ENCODE data around the gene ATXN7L3.

Gene ATXN7L3

GRCh38 chr17:44184212-44184810, 15.4 kb downstream of the ATXN7L3 start:
- no peak overlapping the region for H3K27ac ChIP-seq
- H3K27me3 ChIP-seq = no peaks in the 10 kb centered on the region
- peaks cover 3 to 23% (median 14%) of the 10 kb centered on the region in 3 donors for H3K36me3 ChIP-seq
- TF ChIP-seq, protein P1, sequence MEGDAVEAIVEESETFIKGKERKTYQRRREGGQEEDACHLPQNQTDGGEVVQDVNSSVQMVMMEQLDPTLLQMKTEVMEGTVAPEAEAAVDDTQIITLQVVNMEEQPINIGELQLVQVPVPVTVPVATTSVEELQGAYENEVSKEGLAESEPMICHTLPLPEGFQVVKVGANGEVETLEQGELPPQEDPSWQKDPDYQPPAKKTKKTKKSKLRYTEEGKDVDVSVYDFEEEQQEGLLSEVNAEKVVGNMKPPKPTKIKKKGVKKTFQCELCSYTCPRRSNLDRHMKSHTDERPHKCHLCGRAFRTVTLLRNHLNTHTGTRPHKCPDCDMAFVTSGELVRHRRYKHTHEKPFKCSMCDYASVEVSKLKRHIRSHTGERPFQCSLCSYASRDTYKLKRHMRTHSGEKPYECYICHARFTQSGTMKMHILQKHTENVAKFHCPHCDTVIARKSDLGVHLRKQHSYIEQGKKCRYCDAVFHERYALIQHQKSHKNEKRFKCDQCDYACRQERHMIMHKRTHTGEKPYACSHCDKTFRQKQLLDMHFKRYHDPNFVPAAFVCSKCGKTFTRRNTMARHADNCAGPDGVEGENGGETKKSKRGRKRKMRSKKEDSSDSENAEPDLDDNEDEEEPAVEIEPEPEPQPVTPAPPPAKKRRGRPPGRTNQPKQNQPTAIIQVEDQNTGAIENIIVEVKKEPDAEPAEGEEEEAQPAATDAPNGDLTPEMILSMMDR (IDR thresholded peaks at IDR 0.05) = no peak
- no peak for DNase-seq
- H3K4me3 ChIP-seq = no peak overlapping the region
- intact Hi-C loops (cut with DNase I; ENCODE audit: low total_unique reads) = no loop called here
- H3K9me3 ChIP-seq = no peaks in the 10 kb centered on the region
- peaks cover 0 to 37% (median 29%) of the 10 kb centered on the region in 4 donors for H3K4me1 ChIP-seq

- Histone ChIP-seq H3K4me3 (no peak overlapping the region), H3K4me1 (peaks cover 0 to 27% (median 21%) of the 10 kb centered on the region in 4 donors), H3K27ac (no peak overlapping the region), H3K27me3 (no peaks in the 10 kb centered on the region), H3K36me3 (peaks cover 0 to 28% (median 21%) of the 10 kb centered on the region in 3 donors), H3K9me3 (no peaks in the 10 kb centered on the region)
- intact Hi-C loops (cut with DNase I; ENCODE audit: low total_unique reads) = no loop called here
- no peak for DNase-seq
- TF ChIP-seq, protein P1 (IDR thresholded peaks at IDR 0.05) = no peak
These were observed 16.7 kb downstream of the ATXN7L3 start for GRCh38 chr17:44183024-44183423.

- H3K4me3 ChIP-seq = no peak overlapping the region
These were observed 21.6 kb downstream of the ATXN7L3 start for GRCh38 chr17:44178133-44178532.

GRCh38 chr17:44177640-44178039, 22.0 kb downstream of the ATXN7L3 start:
- no peak overlapping the region for H3K27ac ChIP-seq
- TF ChIP-seq, protein P1 (IDR thresholded peaks at IDR 0.05) = no peak
- H3K9me3 ChIP-seq = no peaks in the 10 kb centered on the region
- no peak overlapping the region for H3K4me3 ChIP-seq
- peaks cover 0 to 59% (median 37%) of the 10 kb centered on the region in 3 donors for H3K36me3 ChIP-seq
- no peak for DNase-seq
- intact Hi-C loops (cut with DNase I; ENCODE audit: low total_unique reads) = no loop called here
- no peaks in the 10 kb centered on the region for H3K27me3 ChIP-seq
- no peaks in the 10 kb centered on the region for H3K4me1 ChIP-seq

More at GRCh38 chr17:44178133-44178532, 21.6 kb downstream of the ATXN7L3 start:
- no peak overlapping the region for H3K27ac ChIP-seq
- H3K36me3 ChIP-seq = peaks cover 0 to 62% (median 37%) of the 10 kb centered on the region in 3 donors
- TF ChIP-seq, protein P1 (IDR thresholded peaks at IDR 0.05) = no peak
- no peak for DNase-seq
- no peaks in the 10 kb centered on the region for H3K27me3 ChIP-seq
- intact Hi-C loops (cut with DNase I; ENCODE audit: low total_unique reads) = no loop called here
- no peaks in the 10 kb centered on the region for H3K9me3 ChIP-seq
- no peaks in the 10 kb centered on the region for H3K4me1 ChIP-seq

DNA sequence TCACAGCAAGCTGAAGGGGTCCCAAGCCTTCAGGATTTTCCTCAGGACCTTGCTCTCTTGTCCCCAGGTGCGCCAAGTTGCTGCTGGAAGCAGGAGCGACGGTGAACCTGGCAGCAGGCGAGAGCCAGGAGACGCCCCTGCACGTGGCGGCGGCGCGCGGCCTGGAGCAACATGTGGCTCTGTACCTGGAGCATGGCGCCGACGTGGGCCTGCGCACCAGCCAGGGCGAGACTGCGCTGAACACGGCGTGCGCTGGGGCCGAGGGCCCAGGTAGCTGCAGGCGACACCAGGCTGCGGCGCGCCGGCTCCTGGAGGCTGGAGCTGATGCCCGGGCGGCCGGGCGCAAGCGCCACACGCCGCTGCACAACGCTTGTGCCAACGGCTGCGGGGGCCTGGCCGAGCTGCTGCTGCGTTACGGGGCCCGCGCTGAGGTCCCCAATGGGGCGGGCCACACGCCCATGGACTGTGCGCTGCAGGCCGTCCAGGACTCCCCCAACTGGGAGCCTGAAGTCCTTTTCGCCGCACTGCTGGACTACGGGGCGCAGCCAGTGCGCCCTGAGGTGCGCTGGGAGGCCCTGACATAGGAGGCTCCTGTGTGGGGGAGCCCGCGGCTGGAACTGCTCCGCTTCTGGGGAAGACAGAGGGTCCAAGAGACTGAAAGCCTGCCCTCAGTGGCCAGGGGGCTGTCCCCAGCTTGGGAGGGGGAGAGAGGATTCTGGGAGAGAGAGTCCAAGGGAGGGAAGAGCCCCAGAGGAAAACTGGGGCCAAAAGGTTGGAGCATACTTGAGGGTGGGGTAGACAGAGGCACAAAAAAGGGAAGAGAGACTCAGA, 22.8 kb downstream of the ATXN7L3 start:
- Histone ChIP-seq H3K9me3 (no peaks in the 10 kb centered on the region), H3K4me1 (peaks cover 0 to 4% (median 0%) of the 10 kb centered on the region in 4 donors), H3K36me3 (peaks cover 0 to 54% (median 33%) of the 10 kb centered on the region in 3 donors), H3K4me3 (no peak overlapping the region), H3K27me3 (no peaks in the 10 kb centered on the region), H3K27ac (no peak overlapping the region)
- intact Hi-C loops (cut with DNase I; ENCODE audit: low total_unique reads) = no loop called here
- DNase-seq = no peak
- TF ChIP-seq, protein P1 (IDR thresholded peaks at IDR 0.05) = no peak
